GM06990 (cell line): ENCODE data around the gene DUSP6.

Source experiments
- DNase-seq: peaks from one replicate; pipeline ENCODE4 v3.0.0-alpha.2; 2011; ENCODE audit not compliant: insufficient read length; ENCODE audit errors: extremely low read depth
- H3K27me3 ChIP-seq: replicated peaks from 2 replicates; pipeline ENCODE4 v1.6.0; 2011; ENCODE audit warnings: low read length; ENCODE audit not compliant: control insufficient read depth, insufficient read depth
- H3K36me3 ChIP-seq: 2 replicates; pipeline ENCODE4 v1.5.1; 2011; ENCODE audit warnings: low read length; ENCODE audit not compliant: control insufficient read depth, insufficient read depth
- H3K4me3 ChIP-seq: replicated peaks from 2 replicates; pipeline ENCODE4 v1.5.1; 2011; ENCODE audit warnings: low read depth, mild to moderate bottlenecking, control low read depth, low read length
- CTCF ChIP-seq: IDR thresholded peaks from 2 replicates; pipeline ENCODE4 v1.5.1; 2011; ENCODE audit warnings: low read length, control low read depth, mild to moderate bottlenecking, inconsistent platforms; ENCODE audit not compliant: insufficient read depth, poor library complexity, severe bottlenecking

Gene DUSP6

GRCh38 chr12:89349814-89350213 lies 2.5 kb downstream of the DUSP6 start:
- Histone ChIP-seq H3K36me3 (no peaks in the 10 kb centered on the region), H3K4me3 (no peak overlapping the region), H3K27me3 (no peaks in the 10 kb centered on the region; the same call in 1 of the 2 replicates)
- TF ChIP-seq CTCF: no peak
- DNase-seq: no peak

DNA sequence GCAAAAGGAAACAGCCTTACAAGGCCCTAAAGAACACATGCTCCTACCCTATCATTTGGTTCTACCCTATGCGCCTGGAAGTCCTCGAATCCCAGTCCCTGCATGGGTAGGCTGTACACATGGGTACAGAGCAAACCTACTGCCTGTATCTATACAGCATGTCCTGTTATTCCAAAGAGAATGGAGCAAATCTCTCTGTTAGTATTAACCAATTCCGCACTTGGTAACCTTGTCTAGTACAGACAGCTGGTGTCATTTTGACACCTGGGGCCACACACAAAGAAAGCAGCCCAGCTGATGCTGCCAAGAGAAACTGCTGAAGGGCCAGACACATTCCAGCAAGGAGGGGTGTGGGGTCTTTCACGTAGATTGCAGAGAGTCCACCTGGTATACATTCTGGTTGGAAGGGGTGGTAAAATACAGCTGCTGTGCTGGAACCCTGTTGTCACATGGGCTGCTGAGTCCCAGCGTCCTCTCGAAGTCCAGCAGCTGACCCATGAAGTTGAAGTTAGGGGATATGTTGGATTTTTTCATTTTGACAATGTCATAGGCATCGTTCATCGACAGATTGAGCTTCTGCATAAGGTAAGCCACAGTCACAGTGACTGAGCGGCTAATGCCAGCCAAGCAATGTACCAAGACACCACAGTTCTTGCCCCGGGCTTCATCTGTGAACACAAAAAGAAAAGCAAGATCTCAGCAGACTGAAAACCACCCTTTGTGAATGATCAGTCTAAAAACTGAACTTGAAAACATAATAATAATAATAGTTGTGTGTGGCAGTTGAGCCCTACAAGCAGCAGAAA lies 3.2 kb downstream of the DUSP6 start:
- no peak for DNase-seq
- TF ChIP-seq CTCF: no peak
- H3K27me3 ChIP-seq: no peaks in the 10 kb centered on the region; the same call in 1 of the 2 replicates
- H3K36me3 ChIP-seq: no peaks in the 10 kb centered on the region
- H3K4me3 ChIP-seq: no peak overlapping the region

- DNase-seq: no peak
- no peaks in the 10 kb centered on the region for H3K27me3 ChIP-seq
- H3K36me3 ChIP-seq: no peaks in the 10 kb centered on the region
- TF ChIP-seq CTCF: no peak
- H3K4me3 ChIP-seq: no peak overlapping the region
These were observed 4.9 kb downstream of the DUSP6 start for GRCh38 chr12:89347325-89347829.

DNA sequence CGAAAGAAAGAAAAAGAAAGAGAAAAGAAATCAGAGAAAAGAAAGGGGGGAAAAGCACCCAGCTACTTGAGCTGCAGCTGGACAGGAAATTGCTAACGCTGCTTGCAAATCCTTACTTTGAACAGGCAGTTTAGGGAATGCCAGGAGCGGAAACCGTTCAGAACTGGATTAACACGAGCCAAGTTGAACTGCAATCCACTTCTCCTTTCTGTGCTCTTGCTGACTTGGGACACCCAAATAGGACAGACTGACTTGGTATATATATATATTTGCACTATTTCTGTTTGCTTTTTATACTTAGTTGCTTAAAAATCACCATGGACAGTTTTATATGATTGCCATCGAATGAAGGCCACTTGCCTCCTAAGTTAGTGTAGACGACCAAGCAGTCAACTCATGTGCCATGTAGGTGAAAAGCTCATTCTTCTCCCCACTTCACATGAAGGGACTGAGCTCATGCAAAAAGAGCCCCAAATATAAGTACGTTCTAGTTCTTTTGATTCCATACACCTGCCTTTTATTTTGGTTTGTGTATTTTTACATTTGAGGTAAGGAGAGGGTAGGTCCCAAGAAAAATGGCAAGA lies 5.5 kb downstream of the DUSP6 start:
- no peak for TF ChIP-seq CTCF
- Histone ChIP-seq H3K36me3 (no peaks in the 10 kb centered on the region), H3K27me3 (no peaks in the 10 kb centered on the region), H3K4me3 (0 out of 2 replicates have a peak overlapping the region, but pooled peaks have one; percentile 10)
- DNase-seq: peak; percentile 3

- no peak for TF ChIP-seq CTCF
- Histone ChIP-seq H3K27me3 (no peaks in the 10 kb centered on the region), H3K4me3 (no peak overlapping the region), H3K36me3 (no peaks in the 10 kb centered on the region)
- DNase-seq: peak; percentile 83
These were observed 6.2 kb downstream of the DUSP6 start for GRCh38 chr12:89345830-89346740.
